GM21528 (cell line): ENCODE results near the gene NUDT14.

Experiments
- ATAC-seq: cut with Tn5 transposase; IDR thresholded peaks from one replicate; pipeline ENCODE4 v1.9.1; 2021; ENCODE audit warnings: mild to moderate bottlenecking, moderate library complexity; ENCODE audit not compliant: unreplicated experiment, low FRiP score

The NUDT14 gene

GRCh38 chr14:105178069-105178867 lies 2.8 kb downstream of the NUDT14 start:
- no peak for ATAC-seq

- ATAC-seq, result no peak
Measured at GRCh38 chr14:105177082-105177481, 4.0 kb downstream of the NUDT14 start.

GRCh38 chr14:105176513-105176912 lies 4.6 kb downstream of the NUDT14 start:
- no peak for ATAC-seq

- ATAC-seq, result no peak
Measured at GRCh38 chr14:105173901-105174894, 6.9 kb downstream of the NUDT14 start.

- no peak for ATAC-seq
Measured at GRCh38 chr14:105173145-105173544, 8.0 kb downstream of the NUDT14 start.

GRCh38 chr14:105172476-105172875 lies 8.6 kb downstream of the NUDT14 start:
- no peak for ATAC-seq

GRCh38 chr14:105171004-105171673 lies 10.0 kb downstream of the NUDT14 start:
- ATAC-seq, result no peak

- no peak for ATAC-seq
Measured at GRCh38 chr14:105169776-105170655, 11.1 kb downstream of the NUDT14 start.

GRCh38 chr14:105168979-105169507 lies 12.1 kb downstream of the NUDT14 start:
- ATAC-seq, result no peak

- no peak for ATAC-seq
Measured at GRCh38 chr14:105168496-105168978, 12.6 kb downstream of the NUDT14 start, which contains the start of gene JAG2. JAG2 (minus strand) TSS chr14:105168776; CDS start chr14:105168420, 356 bp downstream.

- ATAC-seq, result no peak
Measured at GRCh38 chr14:105168093-105168420, 13.1 kb downstream of the NUDT14 start.

- no peak for ATAC-seq
Measured at GRCh38 chr14:105167303-105168092, 13.6 kb downstream of the NUDT14 start.

- no peak for ATAC-seq
Measured at GRCh38 chr14:105166571-105167302, 14.4 kb downstream of the NUDT14 start.

GRCh38 chr14:105165761-105166485 lies 15.2 kb downstream of the NUDT14 start:
- no peak for ATAC-seq

- ATAC-seq, result no peak
Measured at GRCh38 chr14:105165134-105165704, 15.9 kb downstream of the NUDT14 start.

GRCh38 chr14:105163040-105163742 lies 17.9 kb downstream of the NUDT14 start:
- no peak for ATAC-seq

GRCh38 chr14:105162669-105162979 lies 18.5 kb downstream of the NUDT14 start:
- ATAC-seq, result no peak
